Rectal smooth muscle tissue (tissue), 1 donor: Measurements from ENCODE around the gene POLR2I.
A peak's percentile ranks its signal among the peaks of the same experiment; 100 is the strongest.

Experiments used
- H3K27ac ChIP-seq: one replicate; pipeline ENCODE4 v1.7.0; 2013; ENCODE audit warnings: low read depth, low read length, inconsistent platforms
- H3K27me3 ChIP-seq: one replicate; pipeline ENCODE4 v1.7.0; 2013; ENCODE audit warnings: low read length; ENCODE audit not compliant: control insufficient read depth, insufficient read depth
- H3K36me3 ChIP-seq: one replicate; pipeline ENCODE4 v1.7.0; 2013; ENCODE audit warnings: low read length; ENCODE audit not compliant: control insufficient read depth, insufficient read depth
- H3K4me1 ChIP-seq: one replicate; pipeline ENCODE4 v1.7.0; 2013; ENCODE audit warnings: low read length; ENCODE audit not compliant: control insufficient read depth, insufficient read depth
- H3K4me3 ChIP-seq: one replicate; pipeline ENCODE4 v1.7.0; 2013; ENCODE audit warnings: low read length
- H3K9ac ChIP-seq: one replicate; pipeline ENCODE4 v1.7.0; 2013; ENCODE audit warnings: low read length

Gene POLR2I

GRCh38 chr19:36120984-36121358, 6.3 kb upstream of the POLR2I start:
- Histone ChIP-seq H3K9ac (no peak overlapping the region), H3K27me3 (no peaks in the 10 kb centered on the region), H3K27ac (no peak overlapping the region), H3K4me3 (no peak overlapping the region), H3K4me1 (peaks cover 6% of the 10 kb centered on the region), H3K36me3 (peaks cover 13% of the 10 kb centered on the region)

- no peak overlapping the region for H3K27ac ChIP-seq
- peaks cover 8% of the 10 kb centered on the region for H3K4me1 ChIP-seq
- H3K27me3 ChIP-seq: no peaks in the 10 kb centered on the region
- no peak overlapping the region for H3K9ac ChIP-seq
- no peak overlapping the region for H3K4me3 ChIP-seq
- H3K36me3 ChIP-seq: peaks cover 10% of the 10 kb centered on the region
These were observed 5.7 kb upstream of the POLR2I start for GRCh38 chr19:36120092-36120983.

DNA sequence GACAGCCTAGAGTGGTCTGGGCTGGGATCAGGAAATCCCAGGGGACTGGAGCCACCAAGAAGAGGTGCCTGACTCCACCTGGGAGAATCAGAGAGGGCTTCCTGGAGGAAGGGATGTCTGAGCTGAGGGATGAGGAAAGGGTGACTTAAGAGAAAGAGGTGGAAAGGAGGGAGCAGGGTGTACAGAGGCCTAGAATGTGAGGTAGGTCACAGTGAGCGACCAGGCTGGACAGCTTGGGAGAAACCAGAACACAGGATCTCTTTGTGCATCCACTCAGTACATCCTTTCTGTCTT, 1.6 kb upstream of the POLR2I start:
- Histone ChIP-seq H3K27me3 (no peaks in the 10 kb centered on the region), H3K4me3 (peak overlapping the region; percentile 86), H3K36me3 (peaks cover 10% of the 10 kb centered on the region), H3K9ac (peak overlapping the region; percentile 7), H3K4me1 (peaks cover 10% of the 10 kb centered on the region), H3K27ac (peak overlapping the region; percentile 88)

- Histone ChIP-seq H3K36me3 (peaks cover 5% of the 10 kb centered on the region), H3K4me3 (peak within 1 kb of the TSS; percentile 96), H3K27me3 (no peaks in the 10 kb centered on the region), H3K4me1 (peaks cover 10% of the 10 kb centered on the region), H3K9ac (peak within 1 kb of the TSS; percentile 66), H3K27ac (peak within 1 kb of the TSS; percentile 88)
These were observed 1.0 kb upstream of the POLR2I start, which contains the start of gene TBCB for GRCh38 chr19:36115453-36116343. Gene TBCB, plus strand, starts transcription at chr19:36115468. Its CDS starts 93 bp downstream, at chr19:36115561.

- Histone ChIP-seq H3K27ac (peak overlapping the region; percentile 88), H3K36me3 (peaks cover 3% of the 10 kb centered on the region), H3K4me1 (peaks cover 10% of the 10 kb centered on the region), H3K4me3 (peak overlapping the region; percentile 96), H3K9ac (peak overlapping the region; percentile 64), H3K27me3 (no peaks in the 10 kb centered on the region)
These were observed 568 bp downstream of the POLR2I start for GRCh38 chr19:36113894-36114720.

- Histone ChIP-seq H3K4me3 (peak overlapping the region; percentile 96), H3K4me1 (peaks cover 10% of the 10 kb centered on the region), H3K27me3 (no peaks in the 10 kb centered on the region), H3K9ac (no peak overlapping the region), H3K36me3 (peaks cover 3% of the 10 kb centered on the region), H3K27ac (no peak overlapping the region)
These were observed 1.2 kb downstream of the POLR2I start for GRCh38 chr19:36113425-36113824.

- no peaks in the 10 kb centered on the region for H3K27me3 ChIP-seq
- H3K4me1 ChIP-seq: peaks cover 10% of the 10 kb centered on the region
- H3K36me3 ChIP-seq: peaks cover 3% of the 10 kb centered on the region
- H3K27ac ChIP-seq: no peak overlapping the region
- H3K9ac ChIP-seq: no peak overlapping the region
- H3K4me3 ChIP-seq: no peak overlapping the region
These were observed 2.0 kb downstream of the POLR2I start for GRCh38 chr19:36112678-36113077.

DNA sequence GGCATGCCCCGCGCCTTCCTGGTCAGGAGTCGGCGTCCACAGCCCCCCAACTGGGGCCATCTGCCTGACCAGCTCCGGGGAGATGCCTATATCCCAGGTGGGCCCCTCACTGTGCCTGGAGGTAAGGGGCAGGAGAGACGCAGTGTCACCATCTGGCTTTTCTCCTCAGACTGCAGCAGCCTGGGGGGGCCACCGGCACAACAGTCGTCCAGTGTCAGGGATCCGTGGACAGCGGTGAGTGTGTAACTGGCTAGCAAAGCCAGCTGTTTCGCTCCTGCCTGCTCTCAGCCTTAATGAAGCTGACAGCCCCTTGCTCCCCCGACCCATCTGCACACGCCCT, 3.5 kb downstream of the POLR2I start:
- H3K27me3 ChIP-seq: no peaks in the 10 kb centered on the region
- no peak overlapping the region for H3K9ac ChIP-seq
- H3K4me1 ChIP-seq: peaks cover 6% of the 10 kb centered on the region
- no peak overlapping the region for H3K27ac ChIP-seq
- no peak overlapping the region for H3K4me3 ChIP-seq
- peaks cover 3% of the 10 kb centered on the region for H3K36me3 ChIP-seq

GRCh38 chr19:36110487-36111199, 4.0 kb downstream of the POLR2I start, which contains the start of gene OVOL3:
Gene OVOL3, plus strand, starts transcription at chr19:36111143. Its CDS starts 60 bp downstream, at chr19:36111203.
- H3K27ac ChIP-seq: no peak within 1 kb of the TSS
- peaks cover 2% of the 10 kb centered on the region for H3K4me1 ChIP-seq
- no peak within 1 kb of the TSS for H3K4me3 ChIP-seq
- H3K36me3 ChIP-seq: peaks cover 3% of the 10 kb centered on the region
- H3K9ac ChIP-seq: no peak within 1 kb of the TSS
- H3K27me3 ChIP-seq: no peaks in the 10 kb centered on the region

- H3K4me1 ChIP-seq: peaks cover 1% of the 10 kb centered on the region
- H3K9ac ChIP-seq: no peak overlapping the region
- no peaks in the 10 kb centered on the region for H3K27me3 ChIP-seq
- H3K36me3 ChIP-seq: peaks cover 3% of the 10 kb centered on the region
- no peak overlapping the region for H3K4me3 ChIP-seq
- H3K27ac ChIP-seq: no peak overlapping the region
These were observed 6.0 kb downstream of the POLR2I start for GRCh38 chr19:36108684-36109083.

GRCh38 chr19:36106991-36107390, 7.7 kb downstream of the POLR2I start:
- no peaks in the 10 kb centered on the region for H3K4me1 ChIP-seq
- H3K9ac ChIP-seq: no peak overlapping the region
- H3K27ac ChIP-seq: no peak overlapping the region
- no peaks in the 10 kb centered on the region for H3K36me3 ChIP-seq
- no peaks in the 10 kb centered on the region for H3K27me3 ChIP-seq
- H3K4me3 ChIP-seq: no peak overlapping the region
